Activated CD4-positive, CD25-positive, alpha-beta regulatory T cell treated with anti-CD3 and anti-CD28 coated beads, Interleukin-2, amount 50 U/mL, for 16 hours (primary cell): Measurements from ENCODE around the gene ACOT13.
"Not testable (repeated sequence)": the region's sequence is repeated elsewhere in the genome, so short reads cannot be mapped to it uniquely, and the experiment has no call there.

ENCODE experiments used
- DNase-seq: peaks from one replicate; pipeline ENCODE4 v3.0.0-alpha.2; 2020; ENCODE audit warnings: low read depth, low spot score

The ACOT13 gene

DNA sequence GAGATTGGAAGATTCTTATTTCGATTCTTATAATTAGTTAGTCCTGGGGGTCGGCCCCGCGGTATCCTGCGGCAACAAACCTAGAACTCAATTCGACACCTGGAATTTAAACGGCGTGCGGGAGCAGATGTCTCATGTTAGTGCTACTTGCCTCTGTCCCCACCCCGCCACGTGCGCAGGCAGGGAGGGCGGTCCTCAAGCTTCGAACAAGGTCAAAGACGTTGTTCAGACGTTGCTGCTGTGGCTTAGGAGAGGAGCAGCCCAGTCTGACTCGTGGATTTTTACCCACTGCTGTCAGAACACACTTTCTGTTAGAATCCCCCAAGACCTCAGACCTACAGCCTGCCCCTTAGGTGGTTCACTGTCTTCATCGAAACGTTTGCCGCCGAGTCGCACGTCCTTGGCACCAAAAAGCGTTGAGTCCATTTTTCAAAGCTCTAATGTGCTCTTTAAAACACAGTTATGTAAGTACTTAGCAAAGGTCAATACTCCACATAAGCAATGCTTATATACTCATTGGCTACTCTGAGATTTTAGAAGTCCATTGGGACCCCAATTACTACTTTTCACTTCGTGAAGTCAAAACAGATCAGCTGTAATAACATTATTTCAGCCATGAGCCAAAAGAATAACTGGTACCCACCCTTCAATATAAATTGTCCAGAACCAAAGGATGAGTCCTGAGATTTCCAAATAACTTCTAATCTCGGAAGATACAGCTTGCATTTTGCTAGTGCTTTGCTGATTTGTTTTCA, 54.8 kb downstream of the ACOT13 start:
- no peak for DNase-seq

DNA sequence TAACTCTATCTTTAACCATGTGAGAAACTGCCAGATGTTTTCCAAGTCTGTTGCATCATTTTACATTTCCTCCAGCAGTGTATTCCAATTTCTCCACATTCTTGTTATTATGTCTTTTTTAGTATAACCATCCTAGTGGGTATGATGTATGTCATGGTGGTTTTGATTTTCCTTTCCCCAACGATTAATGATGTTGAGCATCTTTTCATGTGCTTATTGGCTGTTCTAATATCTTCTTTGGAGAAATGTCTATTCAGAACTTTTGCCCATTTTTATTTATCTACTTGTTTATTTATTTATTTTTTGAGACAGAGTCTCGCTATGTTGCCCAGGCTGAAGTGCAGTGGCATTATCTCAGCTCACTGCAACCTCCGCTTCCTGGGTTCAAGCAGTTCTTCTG, 56.4 kb downstream of the ACOT13 start:
- DNase-seq = no peak

DNA sequence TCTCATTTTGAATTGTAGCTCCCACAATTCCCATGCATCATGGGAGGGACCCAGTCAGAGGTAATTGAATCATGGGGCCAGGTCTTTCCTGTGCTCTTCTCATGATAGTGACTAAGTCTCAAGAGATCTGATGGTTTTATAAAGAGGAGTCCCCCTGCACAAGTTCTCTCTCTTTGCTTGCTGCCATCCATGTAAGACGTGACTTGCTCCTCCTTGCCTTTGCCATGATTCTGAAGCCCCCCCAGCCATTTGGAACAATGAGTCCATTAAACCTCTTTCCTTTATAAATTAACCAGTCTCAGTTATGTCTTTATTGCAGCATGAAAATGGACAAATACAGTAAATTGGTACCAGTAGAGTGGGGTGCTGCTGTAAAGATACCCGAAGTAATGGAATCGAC, 63.8 kb downstream of the ACOT13 start:
- DNase-seq = not testable (repeated sequence)

DNA sequence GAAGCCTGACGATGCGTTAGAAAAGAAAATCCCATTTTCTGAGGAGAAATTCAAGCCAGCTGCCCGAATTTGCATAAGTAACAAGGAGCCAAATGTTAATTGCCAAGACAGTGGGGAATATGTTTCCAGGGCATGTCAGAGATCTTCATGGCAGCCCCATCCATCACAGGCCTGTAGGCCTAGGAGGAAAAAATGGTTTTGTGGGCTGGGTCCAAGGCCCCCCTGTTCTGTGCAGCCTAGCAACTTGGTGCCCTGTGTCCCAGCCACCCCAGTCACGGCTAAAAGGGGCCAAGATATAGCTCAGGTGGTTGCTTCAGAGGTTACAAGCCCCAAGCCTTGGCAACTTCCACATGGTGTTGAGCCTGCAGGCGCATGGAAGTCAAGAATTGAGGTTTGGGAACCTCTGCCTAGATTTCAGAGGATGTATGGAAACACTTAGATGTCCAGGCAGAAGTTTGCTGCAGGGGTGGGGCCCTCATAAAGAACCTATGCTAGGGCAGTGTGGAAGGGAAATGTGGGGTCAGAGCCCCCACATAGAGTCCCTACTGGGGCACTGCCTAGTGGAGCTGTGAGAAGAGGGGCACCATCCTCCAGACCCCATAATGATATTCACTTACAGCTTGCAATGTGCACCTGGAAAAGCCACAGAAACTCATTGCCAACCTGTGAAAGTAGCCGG, 64.7 kb downstream of the ACOT13 start:
- not testable (repeated sequence) for DNase-seq

DNA sequence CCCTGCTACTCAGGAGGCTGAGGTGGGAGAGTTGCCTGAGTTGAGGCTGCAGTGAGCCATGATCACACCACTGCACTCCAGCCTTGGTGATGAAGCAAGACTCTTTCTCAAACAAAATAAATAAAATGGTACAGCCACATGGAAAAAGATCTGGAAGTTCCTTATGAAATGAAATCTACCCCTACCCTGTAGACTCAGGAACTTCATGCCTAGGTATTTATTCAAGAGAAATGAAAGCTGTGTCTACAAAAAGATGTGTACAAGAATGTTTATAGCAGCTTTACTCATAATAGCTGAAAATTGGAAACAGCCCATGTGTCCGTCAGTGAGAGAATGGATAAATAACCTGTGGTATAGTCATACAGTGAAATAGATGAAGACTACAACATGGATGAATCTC, 67.3 kb downstream of the ACOT13 start:
- no peak for DNase-seq

DNA sequence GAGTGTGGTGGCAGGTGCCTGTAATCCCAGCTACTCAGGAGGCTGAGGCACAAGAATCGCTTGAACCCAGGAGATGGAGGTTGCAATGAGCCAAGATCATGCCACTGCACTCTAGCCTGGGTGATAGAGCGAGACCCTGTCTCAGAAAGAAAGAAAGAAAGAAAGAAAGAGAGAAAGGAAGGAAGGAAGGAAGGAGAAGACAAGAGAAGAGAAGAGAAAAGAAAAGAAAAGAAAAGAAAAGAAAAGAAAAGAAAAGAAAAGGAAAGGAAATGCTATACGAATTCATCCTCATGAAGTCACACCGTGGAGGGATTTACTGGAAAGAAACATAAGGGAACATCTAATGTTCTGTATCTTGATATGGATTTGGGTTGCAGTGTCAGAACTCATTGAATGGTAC, 67.8 kb downstream of the ACOT13 start:
- DNase-seq = not testable (repeated sequence)

DNA sequence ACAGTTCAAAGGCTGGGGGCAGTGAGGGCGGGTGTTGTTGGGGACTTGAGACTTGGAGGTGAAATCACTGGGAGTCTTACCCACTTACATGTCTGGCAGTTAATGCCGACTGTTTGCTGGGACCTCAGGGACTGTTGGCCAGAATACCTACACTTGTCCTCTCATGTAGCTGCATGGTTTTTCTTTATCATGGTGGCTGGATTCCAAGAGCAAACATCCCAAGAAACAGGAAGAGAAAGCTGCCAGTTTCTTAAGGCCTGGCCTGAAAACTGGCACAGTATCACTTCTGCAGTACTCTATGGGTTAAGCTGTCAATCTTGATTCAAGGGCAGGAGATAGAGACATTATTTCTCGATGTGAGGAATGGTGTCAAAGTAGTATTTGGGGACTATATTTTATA, 71.9 kb downstream of the ACOT13 start:
- no peak for DNase-seq

DNA sequence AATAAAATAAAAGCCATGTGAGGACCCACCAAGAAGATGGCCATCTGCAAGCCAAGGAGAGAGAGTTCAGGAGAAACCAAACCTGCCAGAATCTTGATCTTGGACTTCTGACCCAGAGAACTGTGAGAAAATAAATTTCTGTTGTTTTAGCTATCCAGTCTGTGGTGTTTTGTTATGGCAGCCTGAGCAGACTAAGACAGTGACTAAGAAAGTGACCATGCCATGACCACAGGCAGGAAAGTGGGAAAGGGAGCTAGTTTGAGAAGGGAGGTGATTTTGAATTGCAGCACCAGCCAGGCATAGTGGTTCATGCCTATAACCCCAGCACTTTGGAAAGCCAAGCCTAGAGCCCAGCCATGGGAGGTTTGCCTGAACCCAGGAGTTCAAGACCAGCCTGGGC, 74.0 kb downstream of the ACOT13 start:
- DNase-seq = no peak

DNA sequence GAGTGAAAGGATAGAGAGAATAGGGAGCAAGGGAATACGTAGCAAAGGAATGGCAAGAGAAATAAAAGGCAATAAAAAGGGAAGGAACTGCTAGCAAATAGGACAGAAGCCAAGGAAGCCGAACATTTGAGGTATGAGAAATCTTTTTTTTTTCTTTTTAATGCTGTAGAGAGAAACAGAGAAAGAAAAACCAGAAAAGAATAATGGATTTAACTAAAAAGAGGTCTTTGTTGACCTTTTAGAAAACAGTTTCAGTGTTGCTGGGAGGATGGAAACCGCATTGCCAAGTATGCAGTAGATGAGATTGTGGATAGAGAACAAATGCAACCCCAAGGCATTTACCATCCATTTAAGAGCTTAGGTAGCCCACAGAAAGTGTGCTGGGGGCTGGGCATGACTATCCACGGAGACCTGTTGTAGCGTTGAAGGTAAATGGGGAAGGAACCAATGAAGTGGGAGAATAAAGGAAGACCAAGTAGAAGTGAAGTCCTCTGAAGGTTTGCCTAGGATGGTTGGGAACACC, 75.4 kb downstream of the ACOT13 start:
- DNase-seq = no peak

DNA sequence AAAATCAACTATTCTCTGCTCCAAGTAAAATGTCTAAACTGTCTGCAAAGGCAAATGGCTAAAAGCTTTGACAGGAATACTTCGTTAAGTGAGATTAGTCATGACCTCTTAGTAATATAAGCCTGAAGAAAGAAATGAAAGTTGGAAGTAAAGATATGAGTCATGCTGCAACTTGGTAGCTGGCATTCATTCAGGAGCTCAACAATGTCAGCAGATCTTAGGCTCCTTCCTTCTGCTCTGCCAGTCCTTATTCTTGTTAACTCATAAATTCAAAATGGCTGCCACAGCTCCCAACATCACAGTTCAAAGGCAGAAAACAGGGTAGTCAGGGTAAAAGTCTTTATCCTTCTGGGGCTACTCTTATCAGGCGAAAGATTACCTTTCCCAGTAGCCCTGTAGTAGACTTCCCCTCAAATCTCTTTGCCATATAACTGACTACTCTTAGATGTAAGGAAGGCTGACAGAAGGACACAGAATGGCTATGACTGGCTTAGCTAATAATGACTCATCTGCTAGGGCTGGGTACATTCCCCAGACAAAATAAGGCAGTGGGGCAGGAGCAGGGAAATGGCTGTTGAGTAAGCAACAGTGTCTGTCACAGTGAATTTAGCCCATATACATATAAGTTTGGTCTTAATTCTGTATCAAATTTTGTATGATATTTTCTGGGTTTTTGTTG, 76.5 kb downstream of the ACOT13 start:
- DNase-seq = no peak

DNA sequence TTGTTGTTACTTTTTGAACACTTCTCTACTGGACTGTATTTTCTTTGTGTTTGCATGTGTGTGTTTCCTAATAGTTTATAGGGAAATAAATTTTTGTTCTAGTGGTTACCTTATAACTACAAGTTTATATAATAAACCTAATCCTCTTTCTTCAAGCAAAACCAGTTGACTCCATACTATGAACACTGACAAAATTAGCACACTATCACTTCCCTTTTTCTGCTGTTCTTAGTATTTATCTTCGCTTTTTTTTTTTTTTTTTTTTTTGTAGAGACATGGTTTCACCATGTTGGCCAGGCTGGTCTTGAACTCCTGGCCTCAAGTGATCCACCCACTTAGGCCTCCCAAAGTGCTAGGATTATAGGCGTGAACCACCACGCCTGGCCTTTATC, 77.1 kb downstream of the ACOT13 start:
- no peak for DNase-seq

DNA sequence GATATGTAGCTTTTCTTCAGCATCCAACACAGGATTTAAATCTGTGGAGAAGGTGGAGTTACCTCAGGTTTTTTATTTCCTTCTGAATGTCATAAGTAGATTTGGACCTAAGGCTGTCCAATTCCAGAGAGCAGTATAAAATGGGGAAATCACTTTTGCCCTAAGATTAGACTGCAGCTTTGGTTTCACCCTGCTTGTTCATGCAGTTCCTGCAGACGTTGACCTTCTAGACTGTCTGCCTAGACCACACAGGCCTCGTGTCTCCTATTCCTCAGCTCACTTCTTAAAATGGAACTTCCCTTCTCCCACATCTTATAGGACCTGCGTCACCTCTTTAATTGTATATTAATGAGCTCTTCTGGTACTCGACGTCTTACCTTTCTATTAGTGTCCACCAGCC, 78.0 kb downstream of the ACOT13 start:
- DNase-seq = no peak

DNA sequence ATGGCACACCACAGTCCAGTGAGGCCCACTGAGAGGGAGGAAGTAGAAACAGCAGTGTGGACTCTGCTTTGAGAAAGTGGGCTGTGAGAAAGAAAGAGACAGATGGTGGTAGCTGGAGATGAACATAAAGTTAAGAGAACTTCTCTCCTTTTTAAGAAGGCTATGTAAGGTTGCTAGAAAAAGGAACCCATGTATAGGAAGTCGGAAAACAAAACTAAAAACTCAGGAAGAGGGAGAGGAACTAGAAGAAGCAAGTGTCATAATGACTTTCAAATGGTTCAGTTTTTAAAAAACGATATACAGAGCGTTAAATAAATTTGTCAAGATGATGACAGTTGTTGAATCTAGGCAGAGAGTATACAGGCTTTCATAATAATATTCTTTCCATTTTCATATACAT, 82.4 kb downstream of the ACOT13 start:
- DNase-seq = no peak

DNA sequence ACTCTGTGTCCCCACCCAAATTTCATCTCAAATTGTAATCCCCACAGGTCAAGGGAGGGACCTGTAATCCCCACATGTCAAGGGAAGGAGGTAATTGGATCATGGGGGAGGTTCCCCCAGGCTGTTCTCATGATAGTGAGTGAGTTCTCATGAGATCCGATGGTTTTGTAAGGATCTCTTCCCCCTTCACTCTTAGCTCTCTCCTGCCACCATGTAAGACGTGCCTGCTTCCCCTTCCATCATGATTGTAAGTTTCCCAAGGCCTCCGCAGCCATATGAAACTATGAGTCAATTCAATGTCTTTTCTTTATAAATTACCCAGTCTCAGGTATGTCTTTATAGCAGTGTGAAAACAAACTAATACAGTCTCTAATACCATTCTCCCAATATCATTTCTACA, 84.0 kb downstream of the ACOT13 start:
- not testable (repeated sequence) for DNase-seq

DNA sequence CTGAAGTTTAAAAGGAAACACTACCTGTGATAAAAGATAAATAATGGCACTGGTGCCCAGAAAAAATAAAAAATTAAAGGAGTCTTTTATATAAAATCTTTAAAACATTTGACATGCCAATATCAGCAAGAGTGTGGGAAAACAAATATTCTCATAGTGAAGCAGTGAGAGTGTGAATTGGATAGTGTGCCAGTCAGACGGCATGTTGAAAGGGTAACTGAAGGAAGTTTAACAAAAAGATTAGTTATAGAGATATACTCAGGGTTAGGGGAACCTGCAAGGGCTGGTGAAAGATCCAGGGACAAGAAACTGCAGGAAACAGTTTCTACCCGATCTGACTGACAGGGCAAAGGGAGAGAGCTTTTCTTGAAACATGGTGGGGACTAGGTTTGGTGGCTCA, 85.6 kb downstream of the ACOT13 start:
- no peak for DNase-seq

DNA sequence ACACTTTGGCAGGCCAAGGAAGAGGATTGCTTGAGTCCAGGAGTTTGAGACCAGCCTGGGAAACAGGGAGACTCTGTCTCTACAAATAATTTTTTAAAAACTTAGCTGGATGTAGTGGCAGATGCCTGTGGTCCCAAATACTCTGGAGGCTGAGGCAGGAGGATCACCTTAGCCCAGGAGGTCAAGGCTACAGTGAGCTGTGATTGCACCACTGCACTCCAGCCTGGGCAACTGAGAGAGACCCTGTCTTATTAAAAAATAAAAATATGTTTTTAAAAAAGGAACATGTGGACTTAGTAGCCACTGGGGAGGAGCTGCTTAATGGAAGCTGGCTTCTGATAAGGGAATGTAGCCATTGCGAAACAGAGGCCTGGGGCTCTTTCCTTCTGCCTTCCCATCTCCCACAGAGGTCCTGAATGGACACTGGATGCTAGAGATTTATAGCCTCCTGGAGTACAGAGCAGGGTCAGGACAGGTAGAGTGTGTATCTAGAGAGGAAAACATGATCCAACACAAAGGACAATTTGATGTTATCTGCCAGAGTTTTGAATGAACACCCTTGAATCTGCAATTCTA, 86.1 kb downstream of the ACOT13 start:
- no peak for DNase-seq

DNA sequence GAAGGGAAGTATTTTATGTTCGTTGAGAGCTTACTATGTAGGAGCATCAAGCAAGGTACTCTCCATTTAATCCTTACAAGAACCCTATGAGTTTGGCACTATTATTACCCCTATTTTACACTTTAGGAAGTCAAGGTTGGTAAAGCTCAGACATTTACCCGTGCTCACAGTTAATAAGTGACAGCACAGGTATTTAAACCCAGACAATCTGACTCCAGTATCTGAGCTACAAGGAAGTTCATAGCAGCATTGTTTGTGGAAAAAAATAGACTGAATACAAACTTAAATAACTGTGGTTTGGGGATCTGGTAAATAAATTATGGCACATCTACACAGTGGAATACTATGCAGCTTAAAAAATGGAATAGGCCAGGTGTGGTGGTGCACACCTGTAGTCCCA, 86.7 kb downstream of the ACOT13 start:
- DNase-seq = no peak

DNA sequence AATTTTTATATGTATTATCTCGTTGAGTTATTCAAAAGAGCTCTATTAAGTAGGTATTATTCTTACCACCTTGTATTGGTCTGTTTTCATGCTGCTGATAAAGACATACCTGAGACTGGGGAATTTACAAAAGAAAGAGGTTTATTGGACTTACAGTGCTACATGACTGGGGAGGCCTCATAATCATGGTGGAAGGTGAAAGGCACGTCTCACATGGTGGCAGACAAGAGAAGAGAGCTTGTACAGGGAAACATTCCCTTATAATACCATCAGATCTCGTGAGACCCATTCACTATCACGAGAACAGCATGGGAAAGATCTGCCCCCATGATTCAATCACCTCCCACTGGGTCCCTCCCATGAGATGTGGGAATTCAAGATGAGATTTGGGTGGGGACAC, 87.5 kb downstream of the ACOT13 start:
- not testable (repeated sequence) for DNase-seq
